Thyroid gland (tissue), 4 donors: Measurements from ENCODE around the gene PSMB3. TPM values are rescaled to one million over a fixed set of nuclear protein-coding genes. Genes with fewer than 3 reads are reported as not detected.
"Not testable (repeated sequence)": the region's sequence is repeated elsewhere in the genome, so short reads cannot be mapped to it uniquely, and the experiment has no call there.

ENCODE experiments used
- DNase-seq, 2 donors: peaks; one replicate each; pipeline ENCODE4 v3.0.0-alpha.2; 2019
- H3K27ac ChIP-seq, 3 donors: fragments of 200-600 bp; sonication (generic); 1 replicate in 2 of 3; 2 replicates in 1 of 3; pipeline ENCODE4 v1.5.1; 2016 to 2019; ENCODE audit warnings: mild to moderate bottlenecking in 1 of 3, moderate library complexity in 1 of 3
- H3K27me3 ChIP-seq: fragments of 200-600 bp; sonication (generic); one replicate; pipeline ENCODE4 v1.5.1; 2019
- H3K36me3 ChIP-seq, 2 donors: fragments of 200-600 bp; sonication (generic); one replicate each; pipeline ENCODE4 v1.5.1; 2016 to 2019
- H3K4me1 ChIP-seq, 2 donors: fragments of 200-600 bp; sonication (generic); one replicate each; pipeline ENCODE4 v1.5.1; 2017 to 2019
- H3K4me3 ChIP-seq, 3 donors: fragments of 200-600 bp; sonication (generic); replicated peaks in 1 of 3; 1 replicate in 2 of 3; 2 replicates in 1 of 3; pipeline ENCODE4 v1.5.1; 2016; ENCODE audit warnings: mild to moderate bottlenecking in 1 of 3
- H3K9me3 ChIP-seq: fragments of 200-600 bp; sonication (generic); one replicate; pipeline ENCODE4 v1.5.1; 2017
- CTCF ChIP-seq, 6 experiments: fragments of 200-600 bp in 3 of 6; fragments of 450-650 bp in 3 of 6; sonication (generic) in 3 of 6; IDR thresholded peaks; one replicate each; pipeline ENCODE4 v1.5.1; 2016 to 2019; ENCODE audit warnings: antibody characterized with exemption in 6 of 6, mild to moderate bottlenecking in 2 of 6, inconsistent platforms in 1 of 6, moderate library complexity in 1 of 6
- POLR2A ChIP-seq, 2 donors: fragments of 450-650 bp; IDR thresholded peaks; one replicate each; pipeline ENCODE4 v1.6.1; 2017; ENCODE audit warnings: antibody characterized with exemption in 2 of 2, mild to moderate bottlenecking in 2 of 2, moderate library complexity in 1 of 2
- WGBS, 2 donors: methylation state at CpG; one replicate each; pipeline ENCODE4 v1.1.5; 2017; 5-methylcytosine and 5-hydroxymethylcytosine counted together
- intact Hi-C: fragments of 100-400 bp; cut with DNase I; formaldehyde crosslinking; loops from one replicate; pipeline ENCODE4 v1.15.1; 2023
- total RNA-seq, 4 donors: library from RNA; depleted of rRNA; stranded (reverse); fragments of >200 nt; gene quantifications; one replicate each; pipeline ENCODE4 v1.2.3, GENCODE V29; 2016

PSMB3 gene
- total RNA-seq, 4 donors from 2014 or later, result 135 to 256 (median 222) TPM

- H3K27ac ChIP-seq, result no peak overlapping the region
- H3K36me3 ChIP-seq, result peaks cover 20 to 28% of the 10 kb centered on the region in 2 donors
- no peaks in the 10 kb centered on the region for H3K27me3 ChIP-seq
- H3K4me1 ChIP-seq, result peaks cover 0 to 9% of the 10 kb centered on the region in 2 donors
- no peak for DNase-seq
- no peak overlapping the region for H3K4me3 ChIP-seq
- no peak for TF ChIP-seq CTCF (IDR thresholded peaks at IDR 0.05)
- no peak for TF ChIP-seq POLR2A (IDR thresholded peaks at IDR 0.05)
- intact Hi-C loops, result no loop called here
- WGBS, 2 donors, result 5 to 17% methylated on average over 1 of the region's 1 CpG
- no peaks in the 10 kb centered on the region for H3K9me3 ChIP-seq
Observed at GRCh38 chr17:38789185-38789584, 36.6 kb downstream of the PSMB3 start.

- H3K27ac ChIP-seq, H3K4me3 ChIP-seq, H3K4me1 ChIP-seq, H3K27me3 ChIP-seq, intact Hi-C loops, DNase-seq, H3K9me3 ChIP-seq: not testable (repeated sequence)
- 77 to 78% methylated on average over 13 of the region's 13 CpGs for WGBS, 2 donors
- peaks cover 12 to 17% of the 10 kb centered on the region in 2 donors for H3K36me3 ChIP-seq
Observed at GRCh38 chr17:38790148-38790707, 37.7 kb downstream of the PSMB3 start.

- no peak overlapping the region for H3K27ac ChIP-seq
Observed at GRCh38 chr17:38791162-38791561, 38.6 kb downstream of the PSMB3 start.

GRCh38 chr17:38794221-38794620 lies 41.7 kb downstream of the PSMB3 start:
- no peaks in the 10 kb centered on the region for H3K9me3 ChIP-seq
- intact Hi-C loops, result no loop called here
- H3K36me3 ChIP-seq, result no peaks in the 10 kb centered on the region
- 94 to 97% methylated on average over 5 of the region's 5 CpGs for WGBS, 2 donors
- DNase-seq, result no peak
- no peak for TF ChIP-seq CTCF (IDR thresholded peaks at IDR 0.05)
- TF ChIP-seq POLR2A (IDR thresholded peaks at IDR 0.05), result no peak
- no peaks in the 10 kb centered on the region for H3K27me3 ChIP-seq
- peaks cover 12 to 24% of the 10 kb centered on the region in 2 donors for H3K4me1 ChIP-seq
- no peak overlapping the region for H3K4me3 ChIP-seq
- no peak overlapping the region for H3K27ac ChIP-seq

More at GRCh38 chr17:38791162-38791561, 38.6 kb downstream of the PSMB3 start:
- 93 to 96% methylated on average over 5 of the region's 5 CpGs for WGBS, 2 donors
- Histone ChIP-seq H3K36me3 (peaks cover 5 to 9% of the 10 kb centered on the region in 2 donors), H3K9me3 (no peaks in the 10 kb centered on the region), H3K4me1 (peaks cover 0 to 9% of the 10 kb centered on the region in 2 donors), H3K27me3 (no peaks in the 10 kb centered on the region), H3K4me3 (no peak overlapping the region)
- intact Hi-C loops, result no loop called here
- no peak for DNase-seq
- TF ChIP-seq POLR2A (IDR thresholded peaks at IDR 0.05) (no peak), CTCF (IDR thresholded peaks at IDR 0.05) (no peak)

GRCh38 chr17:38796451-38797157 lies 44.1 kb downstream of the PSMB3 start:
- Histone ChIP-seq H3K4me1 (peaks cover 12 to 16% of the 10 kb centered on the region in 2 donors), H3K27ac (no peak overlapping the region), H3K36me3 (peaks cover 3 to 6% of the 10 kb centered on the region in 2 donors), H3K9me3 (no peaks in the 10 kb centered on the region), H3K27me3 (no peaks in the 10 kb centered on the region), H3K4me3 (no peak overlapping the region)
- DNase-seq, result no peak
- TF ChIP-seq POLR2A (IDR thresholded peaks at IDR 0.05) (no peak), CTCF (IDR thresholded peaks at IDR 0.05) (no peak)
- intact Hi-C loops, result no loop called here
- WGBS, 2 donors, result 73 to 76% methylated on average over 5 of the region's 5 CpGs
